ENCODE results near the gene HINT2.

HINT2 gene

GRCh38 chr9:35847792-35848572, 33.1 kb upstream of the HINT2 start:
- no peak for TF ChIP-seq CTCF (IDR thresholded peaks at IDR 0.05; ENCODE audit: low read depth, low read length, missing control alignments)
- H3K4me3 ChIP-seq (ENCODE audit: low read depth, low read length), result no peak overlapping the region
- peak; percentile 86 for DNase-seq (ENCODE audit: low read depth)

- DNase-seq (ENCODE audit: low read depth), result no peak
- H3K4me3 ChIP-seq (ENCODE audit: low read depth, low read length), result no peak overlapping the region
- no peak for TF ChIP-seq CTCF (IDR thresholded peaks at IDR 0.05; ENCODE audit: low read depth, low read length, missing control alignments)
These were observed 31.3 kb upstream of the HINT2 start for GRCh38 chr9:35845824-35846771.

- H3K4me3 ChIP-seq (ENCODE audit: low read depth, low read length), result no peak overlapping the region
- DNase-seq (ENCODE audit: low read depth), result no peak
- TF ChIP-seq CTCF (IDR thresholded peaks at IDR 0.05; ENCODE audit: low read depth, low read length, missing control alignments), result no peak
These were observed 29.9 kb upstream of the HINT2 start for GRCh38 chr9:35844628-35845270.

- peak; percentile 68 for DNase-seq (ENCODE audit: low read depth)
- no peak for TF ChIP-seq CTCF (IDR thresholded peaks at IDR 0.05; ENCODE audit: low read depth, low read length, missing control alignments)
- H3K4me3 ChIP-seq (ENCODE audit: low read depth, low read length), result no peak overlapping the region
These were observed 28.0 kb upstream of the HINT2 start for GRCh38 chr9:35842795-35843194.

GRCh38 chr9:35842020-35842745, 27.3 kb upstream of the HINT2 start:
- TF ChIP-seq CTCF (IDR thresholded peaks at IDR 0.05; ENCODE audit: low read depth, low read length, missing control alignments), result no peak
- no peak overlapping the region for H3K4me3 ChIP-seq (ENCODE audit: low read depth, low read length)
- DNase-seq (ENCODE audit: low read depth), result no peak

- no peak for TF ChIP-seq CTCF (IDR thresholded peaks at IDR 0.05; ENCODE audit: low read depth, low read length, missing control alignments)
- no peak for DNase-seq (ENCODE audit: low read depth)
- no peak overlapping the region for H3K4me3 ChIP-seq (ENCODE audit: low read depth, low read length)
These were observed 26.7 kb upstream of the HINT2 start for GRCh38 chr9:35841645-35841900.
